OCI-LY3 (cell line): ENCODE measurements around the gene HACE1.

Experiments used
- H2AFZ ChIP-seq: fragments of 200-600, 300-600 bp; shearing (Covaris generic); 2 replicates; pipeline ENCODE4 v1.6.0; 2014; ENCODE audit warnings: antibody characterized with exemption, low read depth, low read length
- H3K27ac ChIP-seq: fragments of 200-600, 300-600 bp; sonication (generic); 2 replicates; pipeline ENCODE4 v1.5.1; 2014; ENCODE audit warnings: mild to moderate bottlenecking, low read length, moderate library complexity, mixed read lengths
- H3K27me3 ChIP-seq: fragments of 200-600, 300-600 bp; sonication (generic); 2 replicates; pipeline ENCODE4 v1.6.1; 2014; ENCODE audit warnings: low read depth, low read length, mixed read lengths
- H3K36me3 ChIP-seq: fragments of 200-600, 300-600 bp; sonication (generic); replicated peaks from 2 replicates; pipeline ENCODE3; 2014; ENCODE audit warnings: low read depth, low read length, mixed read lengths
- H3K4me1 ChIP-seq: fragments of 300-600, 200-600 bp; sonication (generic); 2 replicates; pipeline ENCODE4 v1.6.1; 2014; ENCODE audit warnings: low read length, mixed read lengths
- H3K4me2 ChIP-seq: fragments of 200-600, 300-600 bp; sonication (generic); 2 replicates; pipeline ENCODE4 v1.6.1; 2014; ENCODE audit warnings: low read length, mixed read lengths
- H3K4me3 ChIP-seq: fragments of 300-600, 200-600 bp; sonication (generic); 2 replicates; pipeline ENCODE4 v1.5.1; 2014; ENCODE audit warnings: antibody characterized with exemption, mild to moderate bottlenecking, low read length, moderate library complexity
- H3K79me2 ChIP-seq: fragments of 300-600, 200-600 bp; shearing (Covaris generic); 2 replicates; pipeline ENCODE4 v1.6.1; 2014; ENCODE audit warnings: mild to moderate bottlenecking, low read length, mixed read lengths
- H3K9ac ChIP-seq: fragments of 300-600, 200-600 bp; shearing (Covaris generic); 2 replicates; pipeline ENCODE4 v1.6.0; 2014; ENCODE audit warnings: mild to moderate bottlenecking, low read length, moderate library complexity
- H3K9me3 ChIP-seq: fragments of 200-600, 300-600 bp; shearing (Covaris generic); 2 replicates; pipeline ENCODE4 v1.6.1; 2014; ENCODE audit warnings: low read length, mixed read lengths; ENCODE audit not compliant: insufficient read depth
- H4K20me1 ChIP-seq: fragments of 200-600, 300-600 bp; sonication (generic); 2 replicates; pipeline ENCODE4 v1.6.1; 2016; ENCODE audit warnings: low read length, mixed read lengths; ENCODE audit not compliant: insufficient read depth
- CTCF ChIP-seq: fragments of 200-600, 300-600 bp; sonication (generic); IDR thresholded peaks from 2 replicates; pipeline ENCODE4 v1.5.1; 2014; ENCODE audit warnings: antibody characterized with exemption, low read length, low read depth
- EZH2phosphoT487 ChIP-seq: fragments of 200-600 bp; shearing (Covaris generic); IDR thresholded peaks from 2 replicates; pipeline ENCODE4 v1.6.1; 2018; ENCODE audit warnings: antibody characterized with exemption, mixed run types, low read depth

HACE1 gene

DNA sequence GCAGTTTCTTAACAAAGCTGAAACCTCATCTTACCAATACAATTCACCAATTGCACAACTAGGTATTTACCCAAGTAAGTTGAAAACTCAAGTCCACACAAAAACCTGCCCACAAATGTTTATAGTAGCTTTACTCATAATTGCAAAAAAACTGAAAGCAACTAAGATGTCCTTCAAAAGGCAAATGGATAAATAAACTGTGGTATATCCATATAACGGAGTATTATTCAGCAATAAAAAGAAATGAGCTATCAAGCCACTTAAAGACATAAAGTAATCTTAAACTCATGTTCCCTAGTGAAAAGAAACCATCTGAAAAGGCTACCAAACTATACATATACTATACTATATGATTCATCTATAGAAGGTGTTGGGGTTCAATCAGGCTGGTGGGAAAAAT is 179.7 kb downstream of the HACE1 start:
- TF ChIP-seq EZH2phosphoT487 (no peak), CTCF (no peak)
- Histone ChIP-seq H3K9ac (no peak overlapping the region), H3K4me2 (no peak overlapping the region), H3K27me3 (no peaks in the 10 kb centered on the region), H3K9me3 (no peaks in the 10 kb centered on the region), H2AFZ (no peak overlapping the region), H3K27ac (no peak overlapping the region), H3K4me1 (no peaks in the 10 kb centered on the region), H3K4me3 (no peak overlapping the region), H3K79me2 (no peaks in the 10 kb centered on the region), H4K20me1 (no peaks in the 10 kb centered on the region), H3K36me3 (no peaks in the 10 kb centered on the region)
